Activated T-helper 1 cell treated with Interleukin-2 at 50 U/mL for 16 hours (primary cell): Measurements from ENCODE around the gene SMAD9.

Experiments
- DNase-seq: peaks from one replicate; pipeline ENCODE4 v3.0.0-alpha.2; 2020; ENCODE audit warnings: low read depth

Gene SMAD9

DNA sequence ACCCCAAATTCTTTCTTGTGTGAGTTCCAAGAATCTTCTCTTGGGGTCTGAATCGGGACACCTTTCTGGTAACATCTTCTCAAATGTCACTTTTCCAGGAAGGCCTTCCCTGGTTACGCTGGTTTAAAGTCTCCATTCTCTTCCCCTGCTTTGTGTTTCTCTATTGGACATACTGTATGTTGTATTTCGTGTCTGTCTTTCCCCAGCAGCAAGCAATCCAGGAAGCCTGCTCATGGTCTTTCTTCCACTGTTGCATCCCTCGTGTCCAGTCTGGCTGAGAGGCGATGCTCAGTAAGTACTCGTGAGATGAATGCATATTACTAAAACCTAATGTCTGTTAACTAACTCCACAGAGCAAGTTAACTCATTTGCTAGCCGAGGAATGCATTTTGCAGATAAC is 57.3 kb downstream of the SMAD9 start:
- no peak for DNase-seq

- no peak for DNase-seq
Measured at GRCh38 chr13:36862002-36862685, 57.9 kb downstream of the SMAD9 start.

DNA sequence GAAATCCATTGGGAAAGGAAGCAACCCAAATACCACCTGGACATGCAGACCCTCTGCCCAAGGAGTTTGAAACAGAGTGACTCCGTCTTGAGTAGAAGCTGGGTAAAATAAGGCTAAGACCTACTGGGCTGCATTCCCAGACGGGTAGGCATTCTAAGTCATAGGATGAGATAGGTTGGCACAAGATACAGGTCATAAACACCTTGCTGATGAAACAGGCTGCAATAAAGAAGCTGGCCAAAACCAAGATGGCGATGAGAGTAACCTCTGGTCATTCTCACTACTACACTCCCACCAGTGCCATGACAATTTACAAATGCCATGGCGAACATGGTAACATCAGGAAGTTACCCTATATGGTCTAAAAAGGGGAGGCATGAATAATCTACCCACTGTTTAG is 60.8 kb downstream of the SMAD9 start:
- no peak for DNase-seq

DNA sequence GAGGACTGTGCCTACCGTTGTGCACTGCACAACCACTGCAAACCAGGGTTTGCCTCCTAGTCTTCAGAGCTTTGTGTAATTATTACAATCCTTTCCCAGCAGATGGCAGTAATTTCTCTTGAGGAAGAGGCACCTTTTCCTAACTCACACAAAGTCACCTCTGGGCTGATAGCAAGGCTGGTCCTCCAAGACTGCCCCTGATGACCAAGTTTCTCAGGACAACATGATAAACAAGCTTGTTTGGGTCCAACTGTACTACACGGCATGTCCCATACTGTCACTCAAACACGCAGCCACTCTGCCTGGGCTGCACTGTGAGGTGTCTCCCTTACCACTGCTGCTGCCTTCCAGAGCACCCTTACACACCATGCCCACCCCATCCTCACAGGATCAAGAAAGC is 61.7 kb downstream of the SMAD9 start:
- DNase-seq: no peak

GRCh38 chr13:36857253-36857652 is 62.8 kb downstream of the SMAD9 start:
- no peak for DNase-seq

DNA sequence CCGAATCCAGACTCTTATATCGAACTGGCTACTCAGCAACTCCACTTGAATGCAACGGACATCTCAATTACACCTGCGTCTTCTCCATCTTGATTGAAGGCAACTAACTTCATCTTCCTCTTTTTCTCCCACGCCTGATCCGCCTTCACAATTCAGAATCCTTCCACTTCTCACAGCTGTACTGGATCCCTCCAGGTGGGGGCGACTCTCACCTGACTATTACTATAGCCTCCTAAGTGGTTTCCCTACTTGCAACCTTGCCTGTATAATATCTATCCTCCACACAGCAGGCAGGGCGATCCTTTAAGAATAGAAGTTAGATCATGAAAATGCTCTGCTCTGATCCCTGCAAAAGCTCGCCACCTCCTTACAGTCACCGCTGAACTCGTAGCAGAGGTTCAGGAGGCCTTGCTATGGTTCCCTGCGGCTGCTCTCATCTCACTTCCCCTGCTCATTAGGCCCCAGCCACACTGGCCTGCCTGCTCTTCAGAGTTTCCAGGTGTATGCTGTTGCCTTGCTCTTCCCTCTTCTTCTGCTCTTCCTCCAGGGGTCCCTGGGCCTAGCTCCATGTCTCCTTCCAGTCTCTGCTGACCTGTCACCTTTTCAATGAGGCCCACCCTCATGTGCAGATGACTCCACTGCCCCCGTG is 69.1 kb downstream of the SMAD9 start:
- DNase-seq: no peak

- no peak for DNase-seq
Measured at GRCh38 chr13:36848199-36848982, 71.6 kb downstream of the SMAD9 start.

GRCh38 chr13:36847606-36848005 is 72.4 kb downstream of the SMAD9 start:
- DNase-seq: no peak

- no peak for DNase-seq
Measured at GRCh38 chr13:36841391-36841790, 78.6 kb downstream of the SMAD9 start.

- no peak for DNase-seq
Measured at GRCh38 chr13:36840718-36841250, 79.3 kb downstream of the SMAD9 start.

DNA sequence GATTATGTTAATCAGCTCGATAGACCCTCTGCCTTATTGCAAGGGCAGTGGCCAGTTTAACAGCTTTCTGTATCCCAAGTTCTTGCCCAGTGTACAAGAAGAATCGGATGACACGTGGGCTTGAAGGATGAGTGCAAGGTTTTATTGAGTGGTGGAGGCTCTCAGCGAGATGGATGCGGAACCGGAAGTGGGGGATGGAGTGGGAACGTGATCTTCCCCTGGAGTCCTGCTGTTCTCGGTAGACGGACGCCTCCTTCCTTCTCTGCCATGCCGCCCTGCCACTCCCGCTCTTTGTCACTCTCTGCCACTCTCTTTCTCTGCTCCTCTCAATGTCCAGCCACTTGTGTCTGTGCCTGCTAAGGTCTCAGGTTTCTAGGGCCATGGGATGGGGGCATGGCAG is 80.1 kb downstream of the SMAD9 start:
- DNase-seq: no peak

DNA sequence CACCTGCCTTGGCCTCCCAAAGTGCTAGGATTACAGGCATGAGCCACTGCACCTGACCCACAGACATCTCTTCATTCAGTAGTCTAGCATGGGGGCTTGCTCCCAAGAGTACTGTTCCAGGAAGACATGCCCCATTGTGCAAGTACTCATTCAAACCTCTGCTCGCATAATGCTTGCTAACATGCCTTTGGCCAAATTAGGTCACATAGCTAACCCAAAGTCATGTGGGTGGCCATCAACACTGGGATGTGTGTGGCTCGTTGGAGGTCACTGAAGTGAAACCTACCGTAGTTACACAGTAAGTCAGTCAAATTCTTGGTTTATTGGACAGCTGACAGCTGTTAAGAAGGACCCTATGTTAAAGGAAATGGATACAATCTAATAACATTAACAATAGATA is 80.8 kb downstream of the SMAD9 start:
- no peak for DNase-seq

GRCh38 chr13:36837354-36838092 is 82.5 kb downstream of the SMAD9 start:
- DNase-seq: no peak

DNA sequence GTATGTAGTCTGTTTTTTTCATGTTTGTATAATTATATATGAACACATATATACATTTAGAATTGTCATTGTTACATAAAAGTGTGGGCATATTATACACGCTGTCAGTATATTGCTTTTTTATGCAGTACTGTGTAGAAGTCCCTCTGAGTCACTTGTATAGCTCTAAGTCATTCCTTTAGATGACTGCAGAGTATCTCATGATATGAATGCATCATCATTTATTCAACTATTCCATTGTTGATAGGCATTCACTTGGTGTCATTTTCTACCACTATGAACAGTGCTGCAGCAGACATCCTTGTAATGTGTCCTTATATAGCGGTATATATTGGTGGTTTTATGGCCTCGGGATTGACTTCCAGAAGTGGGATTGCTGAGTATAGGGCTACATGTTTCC is 85.7 kb downstream of the SMAD9 start:
- DNase-seq: no peak

- DNase-seq: no peak
Measured at GRCh38 chr13:36831291-36831690, 88.7 kb downstream of the SMAD9 start.

GRCh38 chr13:36829753-36830152 is 90.3 kb downstream of the SMAD9 start:
- no peak for DNase-seq

- no peak for DNase-seq
Measured at GRCh38 chr13:36822785-36823184, 97.3 kb downstream of the SMAD9 start.

- no peak for DNase-seq
Measured at GRCh38 chr13:36820222-36820621, 99.8 kb downstream of the SMAD9 start.

- peak; percentile 1 for DNase-seq
Measured at GRCh38 chr13:36819739-36820090, 100.3 kb downstream of the SMAD9 start.

DNA sequence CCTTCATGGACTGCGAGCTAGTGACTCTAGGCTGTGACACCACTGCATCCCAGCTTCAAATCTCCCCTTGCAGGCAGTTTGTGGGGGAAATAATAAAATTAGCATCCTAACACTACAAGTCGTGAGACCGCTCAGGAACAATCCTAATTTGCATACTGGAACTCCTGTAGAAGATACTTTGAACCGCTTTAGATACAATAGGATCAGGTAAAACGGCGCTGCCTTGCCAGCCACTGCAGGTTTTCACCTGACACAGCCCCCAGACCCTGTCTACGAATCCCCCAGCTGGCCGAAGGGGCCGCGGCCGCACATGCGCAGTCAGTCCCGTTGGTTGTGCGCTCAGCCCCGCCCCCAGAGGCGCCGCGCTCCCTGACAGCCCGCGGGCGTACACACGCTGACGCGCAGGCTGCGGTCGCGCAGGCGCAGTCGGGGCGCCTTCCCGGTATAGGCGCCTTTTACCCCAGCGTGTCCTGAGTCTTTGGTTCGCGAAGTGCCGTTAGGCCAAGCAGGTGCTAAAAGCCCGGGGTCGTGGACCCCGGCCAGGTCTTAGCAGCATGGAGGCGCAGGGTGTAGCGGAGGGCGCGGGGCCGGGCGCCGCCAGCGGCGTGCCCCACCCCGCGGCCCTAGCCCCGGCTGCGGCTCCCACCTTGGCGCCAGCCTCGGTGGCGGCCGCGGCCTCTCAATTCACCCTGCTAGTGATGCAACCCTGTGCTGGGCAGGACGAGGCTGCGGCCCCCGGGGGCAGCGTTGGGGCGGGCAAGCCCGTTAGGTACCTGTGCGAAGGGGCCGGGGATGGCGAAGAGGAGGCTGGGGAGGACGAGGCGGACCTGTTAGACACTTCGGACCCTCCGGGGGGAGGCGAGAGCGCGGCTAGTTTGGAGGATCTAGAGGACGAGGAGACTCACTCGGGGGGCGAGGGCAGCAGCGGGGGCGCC is 101.0 kb downstream of the SMAD9 start, which contains the start of gene RFXAP:
Gene RFXAP (plus strand): TSS at position 419 of the 935 bp plus-strand sequence. CDS start 136 bp downstream, at position 555.
- DNase-seq: peak; percentile 89
